Calu3 (cell line): ENCODE data around the gene ANKRD33B. TPM values are rescaled to one million over a fixed set of nuclear protein-coding genes. Genes with fewer than 3 reads are reported as not detected.

Experiments
- BruUV-seq: library from RNA; stranded (reverse); fragments of 400-500 nt; replicated peaks from 2 replicates; lab custom pipeline; 2021; lab: Mats Ljungman, UMichigan
- CTCF ChIA-PET: fragments of 300-600 bp; sonication (Branson Sonifier 250); formaldehyde crosslinking; loops from one replicate; lab custom pipeline; 2022; ENCODE audit warnings: antibody characterized with exemption; lab: Charles Lee
- DNase-seq: peaks from one replicate; pipeline ENCODE4 v3.0.0; 2022
- H3K27ac Mint-ChIP-seq: one replicate; pipeline ENCODE4 v1.8.0; 2022; ENCODE audit warnings: mixed read lengths; ENCODE audit not compliant: unreplicated experiment
- H3K27me3 Mint-ChIP-seq: one replicate; pipeline ENCODE4 v1.8.0; 2022; ENCODE audit warnings: mixed read lengths; ENCODE audit not compliant: unreplicated experiment
- H3K36me3 Mint-ChIP-seq: one replicate; pipeline ENCODE4 v1.8.0; 2022; ENCODE audit warnings: mild to moderate bottlenecking, moderate library complexity, mixed read lengths; ENCODE audit not compliant: insufficient read depth, unreplicated experiment
- H3K4me1 Mint-ChIP-seq: one replicate; pipeline ENCODE4 v1.8.0; 2022; ENCODE audit warnings: mild to moderate bottlenecking, low read depth, mixed read lengths; ENCODE audit not compliant: unreplicated experiment
- H3K4me3 Mint-ChIP-seq: one replicate; pipeline ENCODE4 v1.8.0; 2022; ENCODE audit warnings: mild to moderate bottlenecking, low read depth, moderate library complexity, mixed read lengths; ENCODE audit not compliant: unreplicated experiment
- H3K9me3 Mint-ChIP-seq: one replicate; pipeline ENCODE4 v1.8.0; 2022; ENCODE audit warnings: low read depth, mixed read lengths; ENCODE audit not compliant: unreplicated experiment
- CTCF ChIP-seq: fragments of 200-600 bp; IDR thresholded peaks from one replicate; pipeline ENCODE4 v1.8.0; 2022; ENCODE audit warnings: antibody characterized with exemption; ENCODE audit not compliant: unreplicated experiment
- intact Hi-C: fragments of 100-400 bp; cut with micrococcal nuclease; formaldehyde crosslinking; loops from one replicate; pipeline ENCODE4 v1.10.0; 2022; ENCODE audit not compliant: unreplicated experiment
- total RNA-seq: library from RNA; stranded (reverse); gene quantifications from 2 replicates; pipeline ENCODE4 v1.2.3, GENCODE V29; 2022

Gene ANKRD33B
- total RNA-seq, 1 experiment from 2014 or later: 3.6 TPM

- peaks cover 6% of the 10 kb centered on the region for H3K4me1 Mint-ChIP-seq
- no peaks in the 10 kb centered on the region for H3K9me3 Mint-ChIP-seq
- no peaks in the 10 kb centered on the region for H3K27me3 Mint-ChIP-seq
- no peaks in the 10 kb centered on the region for H3K36me3 Mint-ChIP-seq
- CTCF ChIA-PET: no interaction called here
- no TSS peak for BruUV-seq
- no peak overlapping the region for H3K27ac Mint-ChIP-seq
- H3K4me3 Mint-ChIP-seq: no peak overlapping the region
- DNase-seq: no peak
- no peak for TF ChIP-seq CTCF
- intact Hi-C loops: no loop called here
Measured at GRCh38 chr5:10586555-10586954, 22.7 kb downstream of the ANKRD33B start.

DNA sequence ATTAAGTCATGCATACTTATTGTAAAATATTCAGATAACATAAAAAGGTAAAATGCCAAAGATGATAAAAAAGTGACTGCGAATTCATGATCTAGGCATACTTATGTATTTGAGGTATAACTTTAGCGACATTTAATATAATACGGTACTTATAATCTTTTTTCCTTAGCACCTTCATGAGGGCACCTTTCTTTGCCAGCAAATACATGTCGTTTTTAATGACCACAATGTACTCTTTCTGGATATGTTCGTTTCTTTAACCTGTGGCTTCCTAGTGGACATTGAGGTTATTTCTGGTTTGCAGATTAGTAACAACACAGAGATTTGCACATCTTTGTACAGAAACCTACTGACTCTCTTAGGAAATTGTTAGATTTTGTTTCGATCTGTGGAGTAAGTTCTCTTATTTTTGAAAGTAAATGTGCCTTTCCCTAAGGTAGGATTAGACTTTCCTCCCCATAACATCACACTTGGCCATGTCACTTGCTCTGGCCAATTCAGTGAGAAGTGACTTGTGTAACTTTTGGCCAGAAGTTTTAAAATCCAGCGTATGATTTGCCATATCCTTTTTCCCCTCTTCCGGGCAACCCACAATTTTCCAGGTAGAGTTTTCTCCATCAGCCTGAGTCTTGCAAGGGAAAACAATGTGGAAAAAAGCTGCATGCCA, 24.4 kb downstream of the ANKRD33B start:
- TF ChIP-seq CTCF: no peak
- no peak overlapping the region for H3K27ac Mint-ChIP-seq
- intact Hi-C loops: no loop called here
- H3K4me1 Mint-ChIP-seq: no peaks in the 10 kb centered on the region
- H3K4me3 Mint-ChIP-seq: no peak overlapping the region
- H3K36me3 Mint-ChIP-seq: no peaks in the 10 kb centered on the region
- CTCF ChIA-PET: no interaction called here
- H3K27me3 Mint-ChIP-seq: no peaks in the 10 kb centered on the region
- no peak for DNase-seq
- H3K9me3 Mint-ChIP-seq: no peaks in the 10 kb centered on the region
- no TSS peak for BruUV-seq

DNA sequence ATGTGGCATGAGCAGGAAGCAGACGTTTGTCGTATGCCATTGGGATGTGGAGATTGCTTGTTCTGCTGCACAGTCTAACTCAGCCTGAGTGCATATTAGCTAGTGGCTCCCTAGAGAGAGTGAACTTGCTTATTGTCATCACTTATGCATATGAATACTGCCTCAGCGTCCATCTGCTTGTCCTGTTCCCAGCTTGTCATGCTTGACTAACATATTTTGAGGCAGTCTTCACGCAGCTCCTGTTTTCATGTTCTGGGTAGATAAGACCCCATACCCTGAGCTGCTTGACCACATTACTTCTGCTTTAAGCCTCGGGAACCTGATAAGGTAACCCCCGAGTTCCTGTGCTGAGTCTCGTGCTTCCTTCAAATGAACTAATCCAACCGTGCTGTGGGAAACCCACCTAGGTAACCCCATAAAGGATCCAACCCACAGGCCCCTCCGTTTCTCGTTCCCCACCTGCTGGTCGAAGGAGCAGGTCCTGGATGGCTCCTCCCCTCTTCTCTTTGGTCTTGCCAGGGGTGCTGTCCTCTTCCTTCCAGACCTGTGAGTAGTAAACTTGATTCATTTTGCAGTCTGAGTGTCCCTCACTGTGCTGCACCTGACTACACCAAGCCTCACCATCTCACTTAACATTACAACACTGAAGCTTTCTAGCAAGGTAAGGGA, 25.0 kb downstream of the ANKRD33B start:
- H3K9me3 Mint-ChIP-seq: no peaks in the 10 kb centered on the region
- CTCF ChIA-PET: no interaction called here
- H3K27ac Mint-ChIP-seq: no peak overlapping the region
- H3K4me3 Mint-ChIP-seq: no peak overlapping the region
- no peak for DNase-seq
- no TSS peak for BruUV-seq
- no peak for TF ChIP-seq CTCF
- H3K36me3 Mint-ChIP-seq: no peaks in the 10 kb centered on the region
- intact Hi-C loops: no loop called here
- H3K27me3 Mint-ChIP-seq: no peaks in the 10 kb centered on the region
- H3K4me1 Mint-ChIP-seq: no peaks in the 10 kb centered on the region

- CTCF ChIA-PET: no interaction called here
- Mint-ChIP-seq H3K9me3 (no peaks in the 10 kb centered on the region), H3K27me3 (no peaks in the 10 kb centered on the region), H3K36me3 (peaks cover 6% of the 10 kb centered on the region), H3K27ac (no peak overlapping the region), H3K4me3 (no peak overlapping the region), H3K4me1 (peaks cover 13% of the 10 kb centered on the region)
- intact Hi-C loops: no loop called here
- no peak for DNase-seq
- BruUV-seq: no TSS peak
- TF ChIP-seq CTCF: no peak
Measured at GRCh38 chr5:10590226-10590999, 26.5 kb downstream of the ANKRD33B start.
